Karpas-422 (cell line): ENCODE results near the gene IL36G. TPM values are rescaled to one million over a fixed set of nuclear protein-coding genes. Genes with fewer than 3 reads are reported as not detected.

Experiments
- DNase-seq: peaks from one replicate; pipeline ENCODE4 v3.0.0-alpha.2; 2015
- H2AFZ ChIP-seq: fragments of 200-600 bp; sonication (generic); 2 replicates; pipeline ENCODE4 v1.6.1; 2014; ENCODE audit warnings: antibody characterized with exemption, low read length, mixed read lengths
- H3K27ac ChIP-seq: fragments of 200-600 bp; sonication (generic); 2 replicates; pipeline ENCODE4 v1.5.1; 2014; ENCODE audit warnings: mild to moderate bottlenecking, low read length, moderate library complexity
- H3K27me3 ChIP-seq: fragments of 200-600 bp; sonication (generic); 2 replicates; pipeline ENCODE4 v1.6.1; 2014; ENCODE audit warnings: low read length, mixed read lengths
- H3K36me3 ChIP-seq: fragments of 200-600 bp; sonication (generic); 2 replicates; pipeline ENCODE4 v1.6.1; 2014; ENCODE audit warnings: low read length, mixed read lengths; ENCODE audit not compliant: insufficient read depth
- H3K4me1 ChIP-seq: fragments of 200-600 bp; sonication (generic); 2 replicates; pipeline ENCODE4 v1.6.1; 2014; ENCODE audit warnings: mild to moderate bottlenecking, low read length, mixed read lengths
- H3K4me2 ChIP-seq: fragments of 200-600 bp; sonication (generic); 2 replicates; pipeline ENCODE4 v1.6.1; 2014; ENCODE audit warnings: low read length, low read depth, mild to moderate bottlenecking; ENCODE audit not compliant: poor library complexity, severe bottlenecking
- H3K4me3 ChIP-seq: fragments of 200-600 bp; sonication (generic); 2 replicates; pipeline ENCODE4 v1.5.1; 2014; ENCODE audit warnings: mild to moderate bottlenecking, antibody characterized with exemption, low read length, mixed read lengths
- H3K79me2 ChIP-seq: fragments of 200-600 bp; sonication (generic); 2 replicates; pipeline ENCODE4 v1.6.1; 2014; ENCODE audit warnings: mild to moderate bottlenecking, low read length, mixed read lengths
- H3K9ac ChIP-seq: fragments of 200-600 bp; sonication (generic); 2 replicates; pipeline ENCODE4 v1.6.0; 2014; ENCODE audit warnings: low read length
- H3K9me2 ChIP-seq: fragments of 200-600 bp; sonication (generic), shearing (Covaris generic); replicated peaks from 2 replicates; pipeline ENCODE4 v1.6.0; 2014; ENCODE audit warnings: mild to moderate bottlenecking, low read length, moderate library complexity; ENCODE audit not compliant: insufficient read depth
- H3K9me3 ChIP-seq: fragments of 300-700, 200-600 bp; sonication (generic); 2 replicates; pipeline ENCODE4 v1.6.1; 2014; ENCODE audit warnings: low read length, mixed read lengths
- H4K20me1 ChIP-seq: fragments of 200-600 bp; sonication (generic); 2 replicates; pipeline ENCODE4 v1.6.1; 2014; ENCODE audit warnings: mild to moderate bottlenecking, antibody characterized with exemption, low read length, low read depth; ENCODE audit not compliant: insufficient read depth
- total RNA-seq: library from RNA; depleted of rRNA; stranded (reverse); fragments of >200 nt; shearing (Covaris generic); gene quantifications from 2 replicates; pipeline ENCODE4 v1.2.3, GENCODE V29; 2014; ENCODE audit warnings: low replicate concordance

The IL36G gene
- total RNA-seq, 1 experiment from 2014 or later: not detected

DNA sequence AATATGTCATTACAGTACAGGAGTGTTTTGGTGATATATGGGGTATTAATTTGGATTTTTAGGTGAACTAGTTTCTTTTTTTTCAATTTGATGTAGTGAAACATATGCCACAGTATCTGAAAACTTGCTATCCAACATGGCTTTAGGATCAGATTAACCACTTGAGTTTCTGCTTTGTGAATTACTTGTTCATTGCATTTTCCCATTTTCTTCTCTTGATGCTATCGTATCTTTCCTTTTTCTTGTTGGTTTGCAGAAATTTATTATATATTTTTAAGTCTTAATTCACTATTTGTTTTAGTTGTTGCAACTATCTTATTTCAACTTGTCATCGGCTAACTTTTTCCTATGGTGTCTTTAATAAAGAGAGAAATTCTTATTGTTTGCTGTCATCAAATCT, 36.3 kb downstream of the IL36G start:
- no peak overlapping the region for H3K4me2 ChIP-seq
- H3K27me3 ChIP-seq: no peaks in the 10 kb centered on the region
- H3K36me3 ChIP-seq: no peaks in the 10 kb centered on the region
- H4K20me1 ChIP-seq: no peaks in the 10 kb centered on the region
- H2AFZ ChIP-seq: no peak overlapping the region
- H3K9me3 ChIP-seq: no peaks in the 10 kb centered on the region
- no peaks in the 10 kb centered on the region for H3K79me2 ChIP-seq
- H3K4me1 ChIP-seq: no peaks in the 10 kb centered on the region
- no peak for DNase-seq
- no peaks in the 10 kb centered on the region for H3K9me2 ChIP-seq
- H3K27ac ChIP-seq: no peak overlapping the region
- no peak overlapping the region for H3K9ac ChIP-seq
- no peak overlapping the region for H3K4me3 ChIP-seq

DNA sequence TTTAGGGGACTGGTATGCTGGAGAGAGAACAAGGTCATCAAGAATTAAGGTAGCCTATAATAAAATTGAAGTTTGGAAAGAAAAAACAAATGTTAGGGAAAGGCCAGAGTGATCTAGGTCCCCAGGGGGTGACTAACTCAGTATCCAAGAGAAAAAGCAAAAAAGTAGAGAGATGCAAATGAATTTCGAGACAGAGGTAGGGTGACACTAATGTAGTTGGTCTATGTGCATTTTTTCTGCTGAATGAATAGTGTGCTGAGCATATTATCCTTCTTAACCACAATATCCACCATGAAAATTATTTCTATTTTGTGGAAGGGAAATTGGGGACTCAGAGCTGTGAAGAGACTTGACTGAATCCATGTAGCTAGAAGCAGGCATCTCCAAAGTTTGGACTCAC, 37.2 kb downstream of the IL36G start:
- Histone ChIP-seq H3K9me3 (no peaks in the 10 kb centered on the region), H3K36me3 (no peaks in the 10 kb centered on the region), H3K79me2 (no peaks in the 10 kb centered on the region), H3K9ac (no peak overlapping the region), H3K4me1 (no peaks in the 10 kb centered on the region), H3K9me2 (no peaks in the 10 kb centered on the region), H3K27ac (no peak overlapping the region), H2AFZ (no peak overlapping the region), H3K4me3 (no peak overlapping the region), H3K27me3 (no peaks in the 10 kb centered on the region), H3K4me2 (no peak overlapping the region), H4K20me1 (no peaks in the 10 kb centered on the region)
- no peak for DNase-seq

DNA sequence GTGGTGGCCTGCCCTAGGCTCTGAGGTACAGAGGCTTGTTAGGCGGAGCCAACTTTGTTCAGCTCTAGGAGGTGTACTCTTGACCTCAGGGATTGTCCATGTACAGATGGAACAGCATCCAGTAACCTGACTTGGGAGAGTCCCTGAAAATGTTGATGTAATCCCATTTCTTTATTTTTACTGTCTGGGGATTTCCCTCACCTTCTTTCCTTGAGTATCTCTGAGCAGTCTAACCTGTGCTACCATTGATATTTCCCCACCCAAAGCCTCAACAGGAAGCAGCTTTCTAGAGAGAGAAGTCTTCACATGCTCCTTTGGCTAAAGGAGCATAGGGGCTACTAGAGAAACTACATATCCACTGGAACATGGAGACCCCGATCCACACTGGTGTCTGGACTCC, 37.8 kb downstream of the IL36G start:
- Histone ChIP-seq H3K4me1 (no peaks in the 10 kb centered on the region), H3K27ac (no peak overlapping the region), H3K9ac (no peak overlapping the region), H3K4me3 (no peak overlapping the region), H3K27me3 (no peaks in the 10 kb centered on the region), H3K4me2 (no peak overlapping the region), H4K20me1 (no peaks in the 10 kb centered on the region), H3K36me3 (no peaks in the 10 kb centered on the region), H3K9me3 (no peaks in the 10 kb centered on the region), H3K9me2 (no peaks in the 10 kb centered on the region), H3K79me2 (no peaks in the 10 kb centered on the region), H2AFZ (no peak overlapping the region)
- no peak for DNase-seq

- Histone ChIP-seq H3K4me3 (no peak overlapping the region), H4K20me1 (no peaks in the 10 kb centered on the region), H3K27ac (no peak overlapping the region), H3K4me1 (no peaks in the 10 kb centered on the region), H3K9me3 (no peaks in the 10 kb centered on the region), H2AFZ (no peak overlapping the region), H3K79me2 (no peaks in the 10 kb centered on the region), H3K9ac (no peak overlapping the region), H3K36me3 (no peaks in the 10 kb centered on the region), H3K4me2 (no peak overlapping the region), H3K9me2 (no peaks in the 10 kb centered on the region), H3K27me3 (no peaks in the 10 kb centered on the region)
- no peak for DNase-seq
These were observed 40.7 kb downstream of the IL36G start for GRCh38 chr2:113018509-113018908.

GRCh38 chr2:113021312-113021711, 43.5 kb downstream of the IL36G start:
- Histone ChIP-seq H3K9me3 (no peaks in the 10 kb centered on the region), H3K36me3 (no peaks in the 10 kb centered on the region), H3K9ac (no peak overlapping the region), H3K4me2 (no peak overlapping the region), H2AFZ (no peak overlapping the region), H4K20me1 (peaks cover 7% of the 10 kb centered on the region), H3K4me3 (no peak overlapping the region), H3K79me2 (no peaks in the 10 kb centered on the region), H3K9me2 (no peaks in the 10 kb centered on the region), H3K27ac (no peak overlapping the region), H3K4me1 (peaks cover 17% of the 10 kb centered on the region), H3K27me3 (no peaks in the 10 kb centered on the region)
- DNase-seq: peak; percentile 39

DNA sequence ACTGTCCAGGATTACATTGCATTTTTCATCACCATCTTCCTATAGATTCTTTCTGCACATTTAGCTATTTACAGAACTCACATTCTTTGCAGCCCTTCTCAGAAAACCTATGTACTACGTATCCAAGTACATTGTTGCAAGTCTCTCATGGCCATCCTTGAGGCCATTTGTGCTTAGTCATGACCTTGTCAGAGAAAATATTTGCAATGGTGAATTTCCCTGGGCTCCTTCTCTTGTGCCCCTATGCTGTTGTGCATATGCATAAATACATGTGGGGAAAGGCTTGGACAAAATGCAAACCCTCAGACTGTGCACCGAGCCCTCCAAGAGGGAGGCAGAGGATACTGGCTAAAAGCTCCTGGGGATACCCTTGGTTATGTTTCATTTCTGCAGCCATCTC, 47.0 kb downstream of the IL36G start:
- H3K79me2 ChIP-seq: no peaks in the 10 kb centered on the region
- H3K36me3 ChIP-seq: no peaks in the 10 kb centered on the region
- no peak overlapping the region for H2AFZ ChIP-seq
- no peaks in the 10 kb centered on the region for H3K9me3 ChIP-seq
- no peaks in the 10 kb centered on the region for H3K9me2 ChIP-seq
- no peak overlapping the region for H3K4me2 ChIP-seq
- H3K4me1 ChIP-seq: peaks cover 18% of the 10 kb centered on the region
- H3K27me3 ChIP-seq: no peaks in the 10 kb centered on the region
- peaks cover 7% of the 10 kb centered on the region for H4K20me1 ChIP-seq
- no peak for DNase-seq
- H3K9ac ChIP-seq: no peak overlapping the region
- no peak overlapping the region for H3K27ac ChIP-seq
- no peak overlapping the region for H3K4me3 ChIP-seq

- Histone ChIP-seq H3K4me1 (peaks cover 18% of the 10 kb centered on the region), H3K9ac (no peak overlapping the region), H3K27ac (no peak overlapping the region), H2AFZ (no peak overlapping the region), H3K79me2 (no peaks in the 10 kb centered on the region), H3K27me3 (no peaks in the 10 kb centered on the region), H3K4me2 (peak overlapping the region; percentile 55), H3K4me3 (peak overlapping the region; percentile 30; the same call in 1 of the 2 replicates), H3K36me3 (no peaks in the 10 kb centered on the region), H3K9me2 (no peaks in the 10 kb centered on the region), H3K9me3 (no peaks in the 10 kb centered on the region), H4K20me1 (peaks cover 9% of the 10 kb centered on the region)
- peak; percentile 86 for DNase-seq
These were observed 47.9 kb downstream of the IL36G start for GRCh38 chr2:113025737-113026136.

DNA sequence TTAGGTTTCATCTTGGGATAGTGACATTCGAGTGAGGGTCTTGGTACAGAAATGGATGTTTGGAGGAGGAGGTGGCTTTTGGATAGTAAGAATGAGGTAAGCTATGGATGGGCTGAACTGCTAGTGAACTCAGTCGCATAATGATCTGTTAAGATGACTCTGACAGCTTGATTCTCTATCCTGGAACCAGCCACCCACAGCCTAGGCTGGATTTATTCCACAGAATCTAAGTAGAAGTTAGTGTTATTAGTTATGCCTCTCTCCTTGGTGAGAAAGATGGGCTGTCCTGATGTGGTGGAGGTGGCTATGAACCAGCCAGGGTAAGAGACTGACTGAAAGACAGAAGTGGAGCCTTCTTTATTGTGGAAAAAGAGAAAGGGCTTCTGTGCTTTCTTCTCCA, 49.9 kb downstream of the IL36G start:
- H3K4me3 ChIP-seq: no peak overlapping the region
- no peaks in the 10 kb centered on the region for H3K79me2 ChIP-seq
- H3K4me1 ChIP-seq: peaks cover 18% of the 10 kb centered on the region
- no peaks in the 10 kb centered on the region for H3K27me3 ChIP-seq
- no peak overlapping the region for H2AFZ ChIP-seq
- no peaks in the 10 kb centered on the region for H3K9me3 ChIP-seq
- H3K9ac ChIP-seq: no peak overlapping the region
- H4K20me1 ChIP-seq: peaks cover 9% of the 10 kb centered on the region
- no peak overlapping the region for H3K4me2 ChIP-seq
- no peaks in the 10 kb centered on the region for H3K36me3 ChIP-seq
- DNase-seq: no peak
- H3K27ac ChIP-seq: no peak overlapping the region
- H3K9me2 ChIP-seq: no peaks in the 10 kb centered on the region

DNA sequence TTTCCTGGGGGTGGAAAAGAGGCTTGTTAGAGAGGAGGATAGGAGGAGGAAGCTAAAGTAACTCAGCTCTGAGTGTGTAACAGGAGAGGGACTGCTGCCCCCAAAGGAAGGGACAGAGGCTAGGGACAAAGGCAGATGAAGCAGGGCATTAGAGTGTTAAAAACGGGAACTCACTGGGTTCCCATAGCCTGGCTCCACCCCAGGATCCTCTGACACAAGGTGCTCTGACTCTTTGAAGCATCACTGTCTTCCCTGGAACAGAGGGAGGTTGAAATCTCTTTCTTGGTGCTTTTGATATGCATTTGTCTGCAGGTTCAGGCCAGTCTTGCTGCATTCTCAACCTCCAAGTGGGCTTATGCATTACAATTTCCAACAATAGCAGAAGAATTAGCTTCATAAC, 50.3 kb downstream of the IL36G start:
- Histone ChIP-seq H2AFZ (no peak overlapping the region), H3K4me3 (no peak overlapping the region), H3K36me3 (no peaks in the 10 kb centered on the region), H3K27ac (no peak overlapping the region), H3K4me1 (peaks cover 18% of the 10 kb centered on the region), H3K79me2 (no peaks in the 10 kb centered on the region), H4K20me1 (peaks cover 9% of the 10 kb centered on the region), H3K9me2 (no peaks in the 10 kb centered on the region), H3K9ac (no peak overlapping the region), H3K27me3 (no peaks in the 10 kb centered on the region), H3K4me2 (no peak overlapping the region), H3K9me3 (no peaks in the 10 kb centered on the region)
- DNase-seq: no peak
